HCT116 (cell line): ENCODE data around the gene SLC2A9. TPM values are rescaled to one million over a fixed set of nuclear protein-coding genes. Genes with fewer than 3 reads are reported as not detected.

Experiments
- ATAC-seq: fragments of 200-7000 bp; cut with Tn5 transposase; 2 replicates; pipeline ENCODE4 v1.9.1; 2020; ENCODE audit warnings: mild to moderate bottlenecking, moderate library complexity
- BruUV-seq: library from RNA; stranded (reverse); fragments of 400-500 nt; replicated peaks from 2 replicates; lab custom pipeline; 2021; lab: Mats Ljungman, UMichigan
- CTCF ChIA-PET: fragments of 300-600 bp; sonication (Branson Sonifier 250); formaldehyde crosslinking; loops from one replicate; lab custom pipeline; 2021; ENCODE audit warnings: antibody characterized with exemption; lab: Charles Lee
- POLR2A ChIA-PET: fragments of 300-600, 350-600 bp; sonication (Branson Sonifier 250); formaldehyde crosslinking; loops from one replicate; lab custom pipeline; 2021; ENCODE audit warnings: antibody characterized with exemption; lab: Charles Lee
- RAD21 ChIA-PET, 2 experiments: fragments of 300-600 bp; sonication (Branson Sonifier 250); formaldehyde crosslinking; loops; one replicate each; lab custom pipeline; 2023; ENCODE audit warnings: low total read pairs in 2 of 2; ENCODE audit not compliant: uncharacterized antibody in 2 of 2, unreplicated experiment in 2 of 2, low non-redundant PET in 1 of 2; lab: Charles Lee
- DNase-seq: peaks from one replicate; pipeline ENCODE4 v3.0.0-alpha.2; 2010; ENCODE audit warnings: low read depth, low spot score
- H2AFZ ChIP-seq: fragments of 200-600 bp; shearing (Covaris generic), sonication (generic); 2 replicates; pipeline ENCODE4 v1.6.1; 2017; ENCODE audit warnings: low read depth, mixed run types, mixed read lengths, antibody characterized with exemption, low read length; ENCODE audit not compliant: poor library complexity, severe bottlenecking
- H3K27ac ChIP-seq: 2 replicates; pipeline ENCODE4 v1.5.1; 2012; ENCODE audit warnings: low read depth, low read length
- H3K27me3 ChIP-seq: fragments of 200-600 bp; sonication (generic); 2 replicates; pipeline ENCODE4 v1.6.1; 2016; ENCODE audit warnings: mixed run types, low read length, mixed read lengths; ENCODE audit not compliant: insufficient read depth
- H3K36me3 ChIP-seq, 2 experiments: fragments of 200-500 bp in 1 of 2; fragments of 200-600 bp in 1 of 2; sonication (Bioruptor generic) in 1 of 2; sonication (generic) in 1 of 2; 2 replicates each; pipeline versions ENCODE4 v1.5.1 to v1.6.1; 2014 to 2016; ENCODE audit warnings: low read length in 2 of 2, inconsistent platforms in 1 of 2, mixed read lengths in 1 of 2, mixed run types in 1 of 2; ENCODE audit not compliant: insufficient read depth in 2 of 2, control insufficient read depth in 1 of 2
- H3K4me1 ChIP-seq, 2 experiments: fragments of 200-600 bp in 1 of 2; sonication (generic) in 1 of 2; 2 replicates each; pipeline versions ENCODE4 v1.5.1 to v1.6.1; 2012 to 2017; ENCODE audit warnings: low read length in 2 of 2, inconsistent platforms in 1 of 2, mild to moderate bottlenecking in 1 of 2, mixed read lengths in 1 of 2, mixed run types in 1 of 2, moderate library complexity in 1 of 2; ENCODE audit not compliant: insufficient read depth in 2 of 2, control insufficient read depth in 1 of 2
- H3K4me2 ChIP-seq: fragments of 200-600 bp; sonication (generic); 2 replicates; pipeline ENCODE4 v1.6.1; 2017; ENCODE audit warnings: mixed run types, low read length, mixed read lengths
- H3K4me3 ChIP-seq, 2 experiments: fragments of 200-600 bp in 1 of 2; sonication (generic) in 1 of 2; replicated peaks in 1 of 2; 2 replicates each; pipeline ENCODE4 v1.5.1; 2011 to 2016; ENCODE audit warnings: low read length in 2 of 2, control low read depth in 1 of 2, low read depth in 1 of 2, mild to moderate bottlenecking in 1 of 2, mixed read lengths in 1 of 2, mixed run types in 1 of 2
- H3K79me2 ChIP-seq: fragments of 200-600 bp; sonication (generic); 2 replicates; pipeline ENCODE4 v1.6.1; 2017; ENCODE audit warnings: mild to moderate bottlenecking, mixed run types, low read length, moderate library complexity, mixed read lengths; ENCODE audit not compliant: insufficient read depth
- H3K9ac ChIP-seq: fragments of 200-600 bp; sonication (generic); 2 replicates; pipeline ENCODE4 v1.6.1; 2016; ENCODE audit warnings: low read length, mixed read lengths
- H3K9me2 ChIP-seq: fragments of 200-600 bp; sonication (generic), shearing (Covaris generic); 2 replicates; pipeline ENCODE4 v1.6.1; 2017; ENCODE audit warnings: mixed run types, mild to moderate bottlenecking, moderate library complexity; ENCODE audit not compliant: insufficient read depth
- H3K9me3 ChIP-seq, 2 experiments: fragments of 200-500 bp in 1 of 2; fragments of 200-600 bp in 1 of 2; sonication (Bioruptor generic) in 1 of 2; sonication (generic) in 1 of 2; 2 replicates each; pipeline ENCODE4 v1.6.1; 2014 to 2017; ENCODE audit warnings: low read length in 2 of 2, mixed read lengths in 2 of 2, inconsistent platforms in 1 of 2, low read depth in 1 of 2, mild to moderate bottlenecking in 1 of 2, mixed run types in 1 of 2, moderate library complexity in 1 of 2; ENCODE audit not compliant: control insufficient read depth in 1 of 2, insufficient read depth in 1 of 2
- H4K20me1 ChIP-seq: fragments of 200-600 bp; sonication (generic), shearing (Covaris generic); 2 replicates; pipeline ENCODE4 v1.6.1; 2017; ENCODE audit warnings: mixed run types, mild to moderate bottlenecking, moderate library complexity; ENCODE audit not compliant: insufficient read depth
- CBX3 ChIP-seq: IDR thresholded peaks from 2 replicates; pipeline ENCODE4 v1.6.1; 2012; ENCODE audit warnings: low read depth
- EGR1 ChIP-seq: IDR thresholded peaks from 2 replicates; pipeline ENCODE4 v1.6.1; 2012; ENCODE audit warnings: low read depth
- ELF1 ChIP-seq: IDR thresholded peaks from 2 replicates; pipeline ENCODE4 v1.6.1; 2012; ENCODE audit warnings: low read depth, borderline replicate concordance
- EZH2 ChIP-seq: fragments of 200-600 bp; sonication (generic); IDR thresholded peaks from 2 replicates; pipeline ENCODE4 v1.6.1; 2017; ENCODE audit warnings: antibody characterized with exemption, mixed run types
- EZH2phosphoT487 ChIP-seq: fragments of 200-600 bp; IDR thresholded peaks from 2 replicates; pipeline ENCODE4 v1.6.1; 2018; ENCODE audit warnings: antibody characterized with exemption, borderline replicate concordance
- FOSL1 ChIP-seq: IDR thresholded peaks from 2 replicates; pipeline ENCODE4 v1.6.1; 2012; ENCODE audit warnings: low read depth
- JUND ChIP-seq: IDR thresholded peaks from 2 replicates; pipeline ENCODE4 v1.6.1; 2012
- POLR2A ChIP-seq: IDR thresholded peaks from 2 replicates; pipeline ENCODE4 v1.7.0; 2011; ENCODE audit warnings: borderline replicate concordance; ENCODE audit not compliant: insufficient read depth, insufficient read length; ENCODE audit errors: extremely low read depth
- RAD21 ChIP-seq: IDR thresholded peaks from 2 replicates; pipeline ENCODE4 v1.6.1; 2012; ENCODE audit warnings: low read depth, mild to moderate bottlenecking
- SIN3A ChIP-seq: IDR thresholded peaks from 2 replicates; pipeline ENCODE4 v1.6.1; 2012; ENCODE audit warnings: low read depth
- SP1 ChIP-seq: IDR thresholded peaks from 2 replicates; pipeline ENCODE4 v1.6.1; 2012; ENCODE audit warnings: low read depth
- SRF ChIP-seq: IDR thresholded peaks from 2 replicates; pipeline ENCODE4 v1.6.1; 2012; ENCODE audit warnings: low read depth
- YY1 ChIP-seq: IDR thresholded peaks from 2 replicates; pipeline ENCODE4 v1.6.1; 2011; ENCODE audit warnings: low read length, low read depth, moderate library complexity, mild to moderate bottlenecking; ENCODE audit not compliant: insufficient replicate concordance; ENCODE audit errors: extremely low read depth
- ZFX ChIP-seq: fragments of 450-650 bp; IDR thresholded peaks from 2 replicates; pipeline ENCODE4 v1.6.1; 2017
- ZNF274 ChIP-seq: fragments of 200-500 bp; sonication (Bioruptor generic); IDR thresholded peaks from 2 replicates; pipeline ENCODE4 v1.6.1; 2014; ENCODE audit warnings: mild to moderate bottlenecking, low read depth, low read length, inconsistent platforms
- intact Hi-C: fragments of 100-400 bp; cut with micrococcal nuclease; formaldehyde crosslinking; loops from 2 replicates; pipeline ENCODE4 v1.10.0; 2022
- total RNA-seq: library from RNA; stranded (reverse); gene quantifications from one replicate; pipeline ENCODE4 v1.2.1, GENCODE V29; 2021; ENCODE audit not compliant: unreplicated experiment
- TF ChIP-seq, protein P1 (sequence below): IDR thresholded peaks from 2 replicates; pipeline ENCODE4 v1.6.1; 2012; ENCODE audit warnings: low read depth
- TF ChIP-seq, protein P2 (sequence below): IDR thresholded peaks from 2 replicates; pipeline ENCODE4 v1.6.1; 2012
- TF ChIP-seq, protein P3 (sequence below): IDR thresholded peaks from 2 replicates; pipeline ENCODE4 v1.6.1; 2011; ENCODE audit warnings: mild to moderate bottlenecking, low read length, moderate library complexity; ENCODE audit not compliant: insufficient replicate concordance; ENCODE audit errors: extremely low read depth

SLC2A9 gene
- total RNA-seq, 1 experiment from 2014 or later: 2.2 TPM

DNA sequence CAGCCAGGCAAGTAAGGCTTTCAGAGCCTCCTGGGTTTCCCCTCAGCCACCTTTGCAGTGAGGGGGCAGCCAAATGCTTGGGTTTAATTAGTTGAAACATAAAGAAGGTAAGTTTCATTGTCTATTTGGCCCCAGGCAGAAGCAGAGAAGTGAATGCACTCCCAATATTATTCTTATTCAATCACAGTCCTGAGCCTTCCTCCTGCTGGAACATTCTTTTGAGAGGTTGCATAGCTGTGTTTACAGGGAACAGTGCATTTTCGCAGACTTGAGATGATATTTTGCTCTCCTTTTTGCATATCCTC lies 13.9 kb downstream of the SLC2A9 start (continued):
- no peak for TF ChIP-seq SIN3A

DNA sequence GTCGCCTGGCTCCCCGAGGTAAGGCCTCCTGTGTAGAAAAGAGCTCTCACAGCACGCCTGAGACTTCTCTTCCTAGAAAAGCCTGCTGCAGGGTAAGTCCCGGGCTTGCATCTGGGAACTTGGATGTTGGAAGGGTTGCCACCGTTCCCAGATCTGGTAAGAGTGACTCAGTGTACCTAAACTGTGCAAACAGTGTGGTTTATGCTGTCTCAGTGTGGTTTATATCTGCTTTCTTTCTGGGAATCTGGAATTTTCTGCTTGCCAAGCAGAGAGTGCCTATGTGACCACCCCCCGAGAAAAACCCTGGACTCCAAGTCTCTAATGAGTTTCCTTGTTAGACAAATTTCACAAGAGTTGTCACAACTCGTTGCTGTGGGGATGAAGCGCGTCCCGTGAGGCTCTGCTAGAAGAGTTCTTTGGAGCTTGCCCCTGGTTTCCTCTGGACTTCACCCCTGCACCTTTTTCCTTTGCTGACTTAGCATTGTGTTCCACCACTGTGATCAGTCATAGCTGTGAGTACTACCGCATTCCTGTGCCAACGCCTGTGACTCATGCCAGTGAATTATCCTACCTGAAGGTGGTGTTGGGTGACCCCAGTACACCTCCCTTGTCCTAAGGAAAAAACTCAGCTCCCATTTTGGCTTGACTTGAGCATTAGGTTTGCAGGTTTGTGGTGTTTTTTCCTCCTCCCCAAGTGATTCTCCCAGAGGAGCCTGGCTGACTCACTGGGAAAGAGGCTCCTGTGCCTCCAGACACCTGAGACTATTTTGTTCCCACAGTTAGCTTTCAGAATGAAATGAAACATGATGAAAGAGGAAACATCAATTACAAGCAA lies 14.5 kb downstream of the SLC2A9 start:
- no peaks in the 10 kb centered on the region for H3K79me2 ChIP-seq
- no peaks in the 10 kb centered on the region for H3K27me3 ChIP-seq
- peak; percentile 77 for DNase-seq
- H4K20me1 ChIP-seq: no peaks in the 10 kb centered on the region
- H3K9me2 ChIP-seq: no peaks in the 10 kb centered on the region
- ATAC-seq: peak; percentile 99
- intact Hi-C loops: no loop called here
- ChIA-PET RAD21 (interaction anchor here in 1 of 2 experiments (0.7 kb wide), 1 partner anchor 243 kb away, joined by 3 read pairs; no protein-coding TSS in a partner anchor), POLR2A (interaction anchor here (1.5 kb wide), 1 partner anchor 110 kb away, joined by 7 read pairs; the partner anchor contains the start of gene WDR1), CTCF (interaction anchor here (0.8 to 1.6 kb wide), 3 partner anchors 8 to 242 kb away, joined by 3 to 15 read pairs (median 3); no protein-coding TSS in a partner anchor)
- H3K4me1 ChIP-seq: peaks cover 24 to 31% of the 10 kb centered on the region in 2 experiments
- no peaks in the 10 kb centered on the region for H3K9me3 ChIP-seq
- peak overlapping the region; percentile 62 for H3K4me2 ChIP-seq
- H3K36me3 ChIP-seq: no peaks in the 10 kb centered on the region
- H3K4me3 ChIP-seq: peak overlapping the region in 1 of 2 experiments; percentile 9; a peak in 1 of 4 replicates
- BruUV-seq: no TSS peak
- peak overlapping the region; percentile 34 for H2AFZ ChIP-seq
- H3K9ac ChIP-seq: peak overlapping the region; percentile 11; the same call in 1 of the 2 replicates
- peak overlapping the region; percentile 17; the same call in 1 of the 2 replicates for H3K27ac ChIP-seq
- TF ChIP-seq, protein P1, sequence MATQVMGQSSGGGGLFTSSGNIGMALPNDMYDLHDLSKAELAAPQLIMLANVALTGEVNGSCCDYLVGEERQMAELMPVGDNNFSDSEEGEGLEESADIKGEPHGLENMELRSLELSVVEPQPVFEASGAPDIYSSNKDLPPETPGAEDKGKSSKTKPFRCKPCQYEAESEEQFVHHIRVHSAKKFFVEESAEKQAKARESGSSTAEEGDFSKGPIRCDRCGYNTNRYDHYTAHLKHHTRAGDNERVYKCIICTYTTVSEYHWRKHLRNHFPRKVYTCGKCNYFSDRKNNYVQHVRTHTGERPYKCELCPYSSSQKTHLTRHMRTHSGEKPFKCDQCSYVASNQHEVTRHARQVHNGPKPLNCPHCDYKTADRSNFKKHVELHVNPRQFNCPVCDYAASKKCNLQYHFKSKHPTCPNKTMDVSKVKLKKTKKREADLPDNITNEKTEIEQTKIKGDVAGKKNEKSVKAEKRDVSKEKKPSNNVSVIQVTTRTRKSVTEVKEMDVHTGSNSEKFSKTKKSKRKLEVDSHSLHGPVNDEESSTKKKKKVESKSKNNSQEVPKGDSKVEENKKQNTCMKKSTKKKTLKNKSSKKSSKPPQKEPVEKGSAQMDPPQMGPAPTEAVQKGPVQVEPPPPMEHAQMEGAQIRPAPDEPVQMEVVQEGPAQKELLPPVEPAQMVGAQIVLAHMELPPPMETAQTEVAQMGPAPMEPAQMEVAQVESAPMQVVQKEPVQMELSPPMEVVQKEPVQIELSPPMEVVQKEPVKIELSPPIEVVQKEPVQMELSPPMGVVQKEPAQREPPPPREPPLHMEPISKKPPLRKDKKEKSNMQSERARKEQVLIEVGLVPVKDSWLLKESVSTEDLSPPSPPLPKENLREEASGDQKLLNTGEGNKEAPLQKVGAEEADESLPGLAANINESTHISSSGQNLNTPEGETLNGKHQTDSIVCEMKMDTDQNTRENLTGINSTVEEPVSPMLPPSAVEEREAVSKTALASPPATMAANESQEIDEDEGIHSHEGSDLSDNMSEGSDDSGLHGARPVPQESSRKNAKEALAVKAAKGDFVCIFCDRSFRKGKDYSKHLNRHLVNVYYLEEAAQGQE: no peak
- TF ChIP-seq EZH2 (no peak), SRF (no peak), SP1 (peak; percentile 56), CBX3 (peak; percentile 66; the same call in 1 of the 2 replicates), EZH2phosphoT487 (no peak), ELF1 (peak; percentile 80), ZFX (no peak), ZNF274 (no peak), JUND (peak; percentile 81), POLR2A (no peak), YY1 (peak; percentile 29), SIN3A (no peak), EGR1 (no peak), FOSL1 (peak; percentile 80), RAD21 (no peak; the same call in 1 of the 2 replicates)
- TF ChIP-seq, protein P2, sequence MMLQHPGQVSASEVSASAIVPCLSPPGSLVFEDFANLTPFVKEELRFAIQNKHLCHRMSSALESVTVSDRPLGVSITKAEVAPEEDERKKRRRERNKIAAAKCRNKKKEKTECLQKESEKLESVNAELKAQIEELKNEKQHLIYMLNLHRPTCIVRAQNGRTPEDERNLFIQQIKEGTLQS: no peak
- TF ChIP-seq, protein P3, sequence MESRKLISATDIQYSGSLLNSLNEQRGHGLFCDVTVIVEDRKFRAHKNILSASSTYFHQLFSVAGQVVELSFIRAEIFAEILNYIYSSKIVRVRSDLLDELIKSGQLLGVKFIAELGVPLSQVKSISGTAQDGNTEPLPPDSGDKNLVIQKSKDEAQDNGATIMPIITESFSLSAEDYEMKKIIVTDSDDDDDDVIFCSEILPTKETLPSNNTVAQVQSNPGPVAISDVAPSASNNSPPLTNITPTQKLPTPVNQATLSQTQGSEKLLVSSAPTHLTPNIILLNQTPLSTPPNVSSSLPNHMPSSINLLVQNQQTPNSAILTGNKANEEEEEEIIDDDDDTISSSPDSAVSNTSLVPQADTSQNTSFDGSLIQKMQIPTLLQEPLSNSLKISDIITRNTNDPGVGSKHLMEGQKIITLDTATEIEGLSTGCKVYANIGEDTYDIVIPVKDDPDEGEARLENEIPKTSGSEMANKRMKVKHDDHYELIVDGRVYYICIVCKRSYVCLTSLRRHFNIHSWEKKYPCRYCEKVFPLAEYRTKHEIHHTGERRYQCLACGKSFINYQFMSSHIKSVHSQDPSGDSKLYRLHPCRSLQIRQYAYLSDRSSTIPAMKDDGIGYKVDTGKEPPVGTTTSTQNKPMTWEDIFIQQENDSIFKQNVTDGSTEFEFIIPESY: no peak
